ENCODE data around the gene PTGES2.

The PTGES2 gene

GRCh38 chr9:128089299-128089698 lies 38.2 kb downstream of the PTGES2 start:
- TF ChIP-seq CTCF (IDR thresholded peaks at IDR 0.05): no peak

- no peak for TF ChIP-seq CTCF (IDR thresholded peaks at IDR 0.05)
Observed at GRCh38 chr9:128088253-128088945, 39.1 kb downstream of the PTGES2 start.

GRCh38 chr9:128087262-128087661 lies 40.3 kb downstream of the PTGES2 start:
- no peak for TF ChIP-seq CTCF (IDR thresholded peaks at IDR 0.05)

GRCh38 chr9:128085943-128086342 lies 41.6 kb downstream of the PTGES2 start:
- no peak for TF ChIP-seq CTCF (IDR thresholded peaks at IDR 0.05)

GRCh38 chr9:128084746-128085145 lies 42.8 kb downstream of the PTGES2 start:
- TF ChIP-seq CTCF (IDR thresholded peaks at IDR 0.05): no peak

- no peak for TF ChIP-seq CTCF (IDR thresholded peaks at IDR 0.05)
Observed at GRCh38 chr9:128082151-128082550, 45.4 kb downstream of the PTGES2 start.

GRCh38 chr9:128081056-128081455 lies 46.5 kb downstream of the PTGES2 start:
- no peak for TF ChIP-seq CTCF (IDR thresholded peaks at IDR 0.05)

GRCh38 chr9:128080206-128080605 lies 47.3 kb downstream of the PTGES2 start:
- no peak for TF ChIP-seq CTCF (IDR thresholded peaks at IDR 0.05)

All from LNCAP (cell line).